Lower leg skin (tissue), 3 donors: Measurements from ENCODE around the gene CACNA1H.

ENCODE experiments used
- POLR2A ChIP-seq, 2 donors: fragments of 450-650 bp; IDR thresholded peaks; one replicate each; pipeline ENCODE4 v1.6.1; 2016 to 2017; ENCODE audit warnings: antibody characterized with exemption in 2 of 2, mild to moderate bottlenecking in 1 of 2, moderate library complexity in 1 of 2
- TF ChIP-seq, protein P1 (sequence below), 3 donors: fragments of 450-650 bp; IDR thresholded peaks; one replicate each; pipeline ENCODE4 v1.5.1; 2016; ENCODE audit warnings: antibody characterized with exemption in 3 of 3, mild to moderate bottlenecking in 3 of 3, moderate library complexity in 2 of 3

DNA sequence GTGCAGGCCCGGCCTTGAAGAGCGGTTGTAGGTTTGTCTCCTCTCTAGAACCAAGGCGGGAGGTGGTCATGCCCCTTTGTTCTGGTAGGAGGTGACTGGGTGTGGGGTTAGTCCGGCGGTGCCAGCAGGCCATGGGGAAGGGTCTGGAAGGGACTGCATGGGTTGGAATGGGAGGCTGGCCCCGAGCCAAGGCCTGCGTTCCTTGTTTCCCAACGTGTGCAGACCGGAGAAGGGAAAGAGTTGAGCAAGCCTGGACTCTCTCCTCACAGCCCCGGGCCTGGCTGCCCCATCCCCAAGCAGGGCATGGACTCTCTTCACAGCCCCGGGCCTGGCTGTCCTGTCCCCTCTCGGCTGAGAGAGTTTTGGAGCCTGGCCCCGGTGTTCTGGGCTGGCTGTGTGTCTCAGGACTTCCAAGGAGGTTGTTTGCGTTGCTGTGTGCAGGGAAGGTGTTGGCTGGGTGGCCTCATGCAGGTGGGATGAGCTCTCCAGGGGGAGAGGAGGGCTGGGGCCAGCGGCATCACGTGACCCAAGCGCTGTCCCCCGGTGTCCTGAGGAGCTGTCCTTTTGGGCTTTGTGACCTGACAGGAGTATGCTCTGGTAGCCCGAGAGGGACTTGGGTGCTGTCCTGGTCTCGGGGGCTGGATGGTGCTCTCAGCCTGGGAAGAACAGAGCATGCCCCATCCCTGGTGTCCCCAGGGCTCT is 2.6 kb downstream of the CACNA1H start:
- no peak for TF ChIP-seq POLR2A (IDR thresholded peaks at IDR 0.05)
- TF ChIP-seq, protein P1, sequence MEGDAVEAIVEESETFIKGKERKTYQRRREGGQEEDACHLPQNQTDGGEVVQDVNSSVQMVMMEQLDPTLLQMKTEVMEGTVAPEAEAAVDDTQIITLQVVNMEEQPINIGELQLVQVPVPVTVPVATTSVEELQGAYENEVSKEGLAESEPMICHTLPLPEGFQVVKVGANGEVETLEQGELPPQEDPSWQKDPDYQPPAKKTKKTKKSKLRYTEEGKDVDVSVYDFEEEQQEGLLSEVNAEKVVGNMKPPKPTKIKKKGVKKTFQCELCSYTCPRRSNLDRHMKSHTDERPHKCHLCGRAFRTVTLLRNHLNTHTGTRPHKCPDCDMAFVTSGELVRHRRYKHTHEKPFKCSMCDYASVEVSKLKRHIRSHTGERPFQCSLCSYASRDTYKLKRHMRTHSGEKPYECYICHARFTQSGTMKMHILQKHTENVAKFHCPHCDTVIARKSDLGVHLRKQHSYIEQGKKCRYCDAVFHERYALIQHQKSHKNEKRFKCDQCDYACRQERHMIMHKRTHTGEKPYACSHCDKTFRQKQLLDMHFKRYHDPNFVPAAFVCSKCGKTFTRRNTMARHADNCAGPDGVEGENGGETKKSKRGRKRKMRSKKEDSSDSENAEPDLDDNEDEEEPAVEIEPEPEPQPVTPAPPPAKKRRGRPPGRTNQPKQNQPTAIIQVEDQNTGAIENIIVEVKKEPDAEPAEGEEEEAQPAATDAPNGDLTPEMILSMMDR (IDR thresholded peaks at IDR 0.05): no peak
